GM12874 (cell line): Measurements from ENCODE around the gene SMC6.

ENCODE experiments used
- TF ChIP-seq, protein P1 (sequence below): IDR thresholded peaks from 2 replicates; pipeline ENCODE4 v1.5.1; 2011; ENCODE audit warnings: low read depth, mild to moderate bottlenecking, control low read depth, low read length, moderate library complexity; ENCODE audit not compliant: insufficient read depth

The SMC6 gene

DNA sequence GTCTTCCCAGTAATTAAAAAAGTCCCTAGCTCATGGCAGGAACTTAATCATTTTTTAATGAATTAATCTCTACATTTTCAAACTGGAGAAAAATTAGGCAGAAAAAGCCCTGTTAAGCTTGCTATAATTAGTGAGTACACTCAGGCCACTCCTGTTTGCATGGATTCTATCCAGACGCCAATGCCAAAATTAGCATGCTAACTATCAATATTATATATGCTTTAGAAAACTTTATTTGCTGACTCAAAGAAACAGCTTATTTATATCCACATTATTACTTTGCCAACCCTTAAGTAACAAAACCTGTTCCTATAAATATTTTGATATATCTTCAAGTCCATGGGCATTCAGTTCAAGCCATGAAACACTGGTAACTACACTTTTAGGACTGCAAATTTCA, 90.9 kb downstream of the SMC6 start:
- TF ChIP-seq, protein P1, sequence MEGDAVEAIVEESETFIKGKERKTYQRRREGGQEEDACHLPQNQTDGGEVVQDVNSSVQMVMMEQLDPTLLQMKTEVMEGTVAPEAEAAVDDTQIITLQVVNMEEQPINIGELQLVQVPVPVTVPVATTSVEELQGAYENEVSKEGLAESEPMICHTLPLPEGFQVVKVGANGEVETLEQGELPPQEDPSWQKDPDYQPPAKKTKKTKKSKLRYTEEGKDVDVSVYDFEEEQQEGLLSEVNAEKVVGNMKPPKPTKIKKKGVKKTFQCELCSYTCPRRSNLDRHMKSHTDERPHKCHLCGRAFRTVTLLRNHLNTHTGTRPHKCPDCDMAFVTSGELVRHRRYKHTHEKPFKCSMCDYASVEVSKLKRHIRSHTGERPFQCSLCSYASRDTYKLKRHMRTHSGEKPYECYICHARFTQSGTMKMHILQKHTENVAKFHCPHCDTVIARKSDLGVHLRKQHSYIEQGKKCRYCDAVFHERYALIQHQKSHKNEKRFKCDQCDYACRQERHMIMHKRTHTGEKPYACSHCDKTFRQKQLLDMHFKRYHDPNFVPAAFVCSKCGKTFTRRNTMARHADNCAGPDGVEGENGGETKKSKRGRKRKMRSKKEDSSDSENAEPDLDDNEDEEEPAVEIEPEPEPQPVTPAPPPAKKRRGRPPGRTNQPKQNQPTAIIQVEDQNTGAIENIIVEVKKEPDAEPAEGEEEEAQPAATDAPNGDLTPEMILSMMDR, result no peak

DNA sequence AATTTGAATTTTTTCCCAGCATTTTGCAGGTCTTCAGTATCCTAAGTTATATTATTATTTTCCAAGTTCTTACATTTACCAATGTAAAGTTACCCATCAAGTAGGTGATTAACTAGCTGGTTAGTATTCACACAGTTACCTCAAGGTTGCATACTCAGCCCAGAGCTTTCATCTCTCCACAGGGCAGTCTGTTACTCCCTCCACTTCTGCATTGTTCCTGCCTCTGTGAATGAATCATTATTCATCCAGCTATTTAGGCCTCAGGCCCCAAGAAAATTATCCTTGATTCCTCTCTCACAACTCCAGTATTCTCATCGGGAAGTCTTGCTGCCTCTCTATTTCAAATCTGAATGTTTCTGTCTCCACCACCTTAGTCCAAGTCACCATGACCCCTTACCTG, 92.2 kb downstream of the SMC6 start:
- TF ChIP-seq, protein P1, result no peak

DNA sequence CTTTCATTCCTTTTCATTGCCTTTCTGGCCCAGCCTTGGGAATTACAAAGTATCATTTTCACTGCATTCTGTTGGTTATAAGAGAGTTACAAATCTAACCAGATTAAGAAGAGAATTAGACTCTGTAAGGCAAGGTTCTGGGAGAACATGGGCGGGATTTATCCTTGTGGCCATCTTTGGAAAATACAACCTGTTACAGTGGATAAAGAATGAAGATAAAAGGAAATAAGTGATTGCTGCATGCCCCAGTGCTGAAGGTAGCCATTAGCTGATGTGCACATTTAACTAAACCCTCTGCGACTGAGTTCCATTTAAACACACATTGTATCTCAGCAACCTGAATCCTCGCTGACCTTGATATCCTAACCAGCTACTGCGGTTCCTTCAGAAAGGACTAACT, 93.4 kb downstream of the SMC6 start:
- TF ChIP-seq, protein P1, result no peak

DNA sequence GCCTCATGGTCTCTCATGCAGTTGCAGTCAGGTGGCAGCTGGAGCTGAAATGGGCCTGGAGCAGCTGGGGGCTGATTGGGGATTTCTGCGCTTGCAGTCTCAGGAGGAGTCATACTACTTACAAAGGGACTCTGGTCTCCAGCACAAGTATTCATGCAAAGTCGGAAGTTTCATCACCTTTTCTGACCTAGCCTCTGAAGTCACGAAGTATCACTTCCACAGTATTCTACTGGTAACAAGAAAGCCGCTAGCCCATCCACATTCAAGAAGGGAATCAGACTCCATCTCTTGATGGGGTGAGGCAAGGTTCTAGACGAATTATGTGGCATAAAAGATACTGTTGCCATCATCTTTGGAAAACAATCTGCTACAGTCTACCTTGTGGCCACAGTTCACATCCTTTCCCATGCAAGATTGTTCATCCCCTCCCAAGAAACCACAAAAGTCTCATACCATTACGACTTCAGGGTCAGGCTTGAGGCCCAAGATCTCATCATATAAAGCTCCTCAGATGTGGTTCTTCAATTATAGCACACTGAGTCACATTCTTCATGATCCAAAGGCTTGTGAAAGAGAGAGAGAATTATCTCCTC, 95.3 kb downstream of the SMC6 start:
- TF ChIP-seq, protein P1, result no peak

DNA sequence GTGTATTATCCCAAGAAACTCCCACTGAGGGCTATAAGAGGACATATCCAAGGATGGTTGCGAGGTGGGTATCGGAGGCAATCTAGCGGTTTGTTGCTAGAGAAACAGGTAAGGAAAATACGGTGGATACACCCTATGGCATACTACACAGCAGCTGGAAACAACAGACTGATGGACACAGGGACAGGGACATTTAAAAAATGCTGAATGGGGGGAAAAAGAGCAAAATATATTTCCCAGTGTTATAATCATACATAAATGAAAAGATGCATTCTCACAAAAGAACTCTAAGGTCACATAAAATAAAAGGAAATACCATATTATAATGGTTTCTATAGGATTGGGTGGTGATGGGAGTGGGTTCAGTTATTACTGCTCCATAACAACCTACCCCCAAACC, 95.9 kb downstream of the SMC6 start:
- TF ChIP-seq, protein P1, result no peak

DNA sequence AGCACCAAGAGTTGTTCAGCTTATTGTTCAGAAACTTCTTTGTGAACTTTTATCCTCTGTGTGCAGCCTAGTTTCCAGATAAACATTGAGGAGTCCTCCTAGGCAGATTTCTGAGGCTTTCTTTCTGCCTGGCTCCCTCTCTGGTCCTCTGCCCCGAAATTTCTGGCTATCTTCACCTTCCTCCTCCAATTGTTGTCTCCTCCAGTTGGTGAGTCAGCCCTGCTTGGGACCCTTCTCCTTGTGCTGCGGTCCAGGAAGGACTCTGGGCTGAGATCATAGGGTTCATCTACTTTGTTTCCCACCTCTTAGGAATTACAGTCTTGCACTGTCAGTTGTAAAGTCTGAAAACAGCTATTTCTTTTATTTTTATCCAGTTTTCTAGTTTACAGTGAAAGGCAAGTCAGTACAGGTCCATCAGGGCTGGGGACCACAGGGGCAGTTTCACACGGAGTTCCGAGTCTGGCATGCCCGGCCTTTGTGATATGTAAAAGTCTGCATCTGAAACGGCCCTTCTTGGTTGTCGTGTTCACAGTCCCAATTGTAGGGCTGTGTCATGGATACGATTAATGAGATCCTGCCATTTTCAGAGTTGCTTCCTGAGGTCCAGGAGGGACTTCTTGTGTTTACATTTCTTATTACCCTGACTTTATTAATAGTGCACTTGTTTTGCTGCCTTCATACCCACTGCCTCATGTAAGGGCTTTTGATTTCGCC, 100.8 kb downstream of the SMC6 start:
- TF ChIP-seq, protein P1, result no peak

DNA sequence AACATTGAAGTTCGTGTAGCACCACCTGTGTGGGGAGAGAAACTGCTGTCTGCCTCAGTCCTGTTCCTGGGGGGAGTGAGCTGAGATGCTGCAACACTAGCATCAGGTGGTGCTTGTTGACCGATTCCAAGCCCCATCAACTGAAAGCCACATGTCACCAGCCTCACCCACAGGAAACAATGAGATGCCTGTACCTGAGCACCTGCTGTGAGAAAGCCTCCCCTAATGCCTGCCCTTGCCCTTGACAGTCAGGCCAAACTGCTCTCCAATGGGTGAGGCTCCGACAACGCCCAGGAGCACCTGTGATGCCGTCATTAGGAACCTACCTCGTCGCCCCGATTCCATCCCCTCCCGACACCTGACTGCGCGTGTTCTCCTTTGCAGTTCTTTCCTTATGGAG, 104.6 kb downstream of the SMC6 start:
- TF ChIP-seq, protein P1, result no peak
